Skeletal muscle satellite cell (primary cell): Measurements from ENCODE around the gene MPZL3.
A peak's percentile ranks its signal among the peaks of the same experiment; 100 is the strongest.

Experiments used
- H3K27me3 ChIP-seq: 2 replicates; pipeline ENCODE4 v1.7.0; 2013; ENCODE audit warnings: low read length; ENCODE audit not compliant: control insufficient read depth, insufficient read depth
- H3K36me3 ChIP-seq: 2 replicates; pipeline ENCODE4 v1.7.0; 2013; ENCODE audit warnings: mild to moderate bottlenecking, control low read depth, low read length; ENCODE audit not compliant: insufficient read depth
- H3K4me1 ChIP-seq: 2 replicates; pipeline ENCODE4 v1.7.0; 2013; ENCODE audit warnings: low read length; ENCODE audit not compliant: control insufficient read depth, insufficient read depth
- H3K4me2 ChIP-seq: 2 replicates; pipeline ENCODE4 v1.7.0; 2013; ENCODE audit warnings: mild to moderate bottlenecking, low read length
- H3K4me3 ChIP-seq: 2 replicates; pipeline ENCODE4 v1.7.0; 2013; ENCODE audit warnings: low read length
- H3K9ac ChIP-seq: 2 replicates; pipeline ENCODE4 v1.7.0; 2013; ENCODE audit warnings: mild to moderate bottlenecking, low read depth, low read length, moderate library complexity
- H3K9me3 ChIP-seq: replicated peaks from 2 replicates; pipeline ENCODE4 v1.7.0; 2013; ENCODE audit warnings: mild to moderate bottlenecking, control low read depth, low read length

The MPZL3 gene

GRCh38 chr11:118263695-118264568, 11.8 kb upstream of the MPZL3 start, which contains the start of gene MPZL2:
Gene MPZL2 (minus strand): TSS chr11:118264297. CDS start chr11:118264153, 144 bp downstream.
- Histone ChIP-seq H3K9ac (no peak within 1 kb of the TSS), H3K36me3 (no peaks in the 10 kb centered on the region), H3K9me3 (no peaks in the 10 kb centered on the region), H3K27me3 (peaks cover 82% of the 10 kb centered on the region), H3K4me2 (peak within 1 kb of the TSS; percentile 53), H3K4me3 (no peak within 1 kb of the TSS), H3K4me1 (no peaks in the 10 kb centered on the region)

- Histone ChIP-seq H3K4me3 (no peak overlapping the region), H3K9ac (no peak overlapping the region), H3K27me3 (peaks cover 76% of the 10 kb centered on the region)
Observed at GRCh38 chr11:118263112-118263511, 10.9 kb upstream of the MPZL3 start.

GRCh38 chr11:118260353-118260752, 8.2 kb upstream of the MPZL3 start:
- H3K36me3 ChIP-seq, result no peaks in the 10 kb centered on the region
- H3K4me2 ChIP-seq, result no peak overlapping the region
- H3K27me3 ChIP-seq, result peaks cover 58% of the 10 kb centered on the region
- no peak overlapping the region for H3K4me3 ChIP-seq
- no peak overlapping the region for H3K9ac ChIP-seq
- no peaks in the 10 kb centered on the region for H3K9me3 ChIP-seq
- H3K4me1 ChIP-seq, result no peaks in the 10 kb centered on the region

More at GRCh38 chr11:118263112-118263511, 10.9 kb upstream of the MPZL3 start:
- no peaks in the 10 kb centered on the region for H3K4me1 ChIP-seq
- no peak overlapping the region for H3K4me2 ChIP-seq
- H3K9me3 ChIP-seq, result no peaks in the 10 kb centered on the region
- H3K36me3 ChIP-seq, result no peaks in the 10 kb centered on the region

- Histone ChIP-seq H3K27me3 (peaks cover 52% of the 10 kb centered on the region), H3K4me3 (no peak overlapping the region), H3K4me2 (no peak overlapping the region), H3K9me3 (no peaks in the 10 kb centered on the region), H3K36me3 (no peaks in the 10 kb centered on the region), H3K9ac (no peak overlapping the region), H3K4me1 (no peaks in the 10 kb centered on the region)
Observed at GRCh38 chr11:118259138-118259537, 7.0 kb upstream of the MPZL3 start.

GRCh38 chr11:118258410-118258809, 6.2 kb upstream of the MPZL3 start:
- Histone ChIP-seq H3K9me3 (no peaks in the 10 kb centered on the region), H3K4me2 (no peak overlapping the region), H3K27me3 (peaks cover 45% of the 10 kb centered on the region), H3K4me3 (no peak overlapping the region), H3K9ac (no peak overlapping the region), H3K36me3 (no peaks in the 10 kb centered on the region), H3K4me1 (no peaks in the 10 kb centered on the region)

GRCh38 chr11:118252688-118253087, 523 bp upstream of the MPZL3 start:
- peak overlapping the region; percentile 76 for H3K4me3 ChIP-seq
- H3K27me3 ChIP-seq, result peaks cover 11% of the 10 kb centered on the region
- no peaks in the 10 kb centered on the region for H3K4me1 ChIP-seq
- H3K36me3 ChIP-seq, result no peaks in the 10 kb centered on the region
- H3K9ac ChIP-seq, result no peak overlapping the region
- no peaks in the 10 kb centered on the region for H3K9me3 ChIP-seq
- H3K4me2 ChIP-seq, result peak overlapping the region; percentile 80

GRCh38 chr11:118247041-118247440, 5.1 kb downstream of the MPZL3 start:
- Histone ChIP-seq H3K9ac (no peak overlapping the region), H3K36me3 (no peaks in the 10 kb centered on the region), H3K27me3 (peaks cover 10% of the 10 kb centered on the region), H3K4me3 (no peak overlapping the region), H3K9me3 (no peaks in the 10 kb centered on the region), H3K4me1 (no peaks in the 10 kb centered on the region), H3K4me2 (no peak overlapping the region)

- H3K36me3 ChIP-seq, result no peaks in the 10 kb centered on the region
- H3K27me3 ChIP-seq, result peaks cover 15% of the 10 kb centered on the region
- H3K4me1 ChIP-seq, result no peaks in the 10 kb centered on the region
- H3K4me3 ChIP-seq, result no peak overlapping the region
- no peaks in the 10 kb centered on the region for H3K9me3 ChIP-seq
- H3K4me2 ChIP-seq, result no peak overlapping the region
- H3K9ac ChIP-seq, result no peak overlapping the region
Observed at GRCh38 chr11:118245936-118246562, 6.1 kb downstream of the MPZL3 start.

- H3K9ac ChIP-seq, result no peak overlapping the region
- H3K4me3 ChIP-seq, result no peak overlapping the region
- H3K4me1 ChIP-seq, result no peaks in the 10 kb centered on the region
- H3K9me3 ChIP-seq, result no peaks in the 10 kb centered on the region
- peaks cover 18% of the 10 kb centered on the region for H3K27me3 ChIP-seq
- H3K4me2 ChIP-seq, result no peak overlapping the region
- no peaks in the 10 kb centered on the region for H3K36me3 ChIP-seq
Observed at GRCh38 chr11:118243993-118244762, 8.0 kb downstream of the MPZL3 start.

GRCh38 chr11:118243161-118243560, 9.0 kb downstream of the MPZL3 start:
- no peak overlapping the region for H3K9ac ChIP-seq
- peaks cover 18% of the 10 kb centered on the region for H3K27me3 ChIP-seq
- no peaks in the 10 kb centered on the region for H3K4me1 ChIP-seq
- H3K36me3 ChIP-seq, result no peaks in the 10 kb centered on the region
- no peak overlapping the region for H3K4me2 ChIP-seq
- no peaks in the 10 kb centered on the region for H3K9me3 ChIP-seq
- no peak overlapping the region for H3K4me3 ChIP-seq

- Histone ChIP-seq H3K9me3 (no peaks in the 10 kb centered on the region), H3K36me3 (no peaks in the 10 kb centered on the region), H3K4me2 (no peak overlapping the region), H3K4me1 (no peaks in the 10 kb centered on the region), H3K9ac (no peak overlapping the region), H3K4me3 (no peak overlapping the region), H3K27me3 (peaks cover 21% of the 10 kb centered on the region)
Observed at GRCh38 chr11:118241764-118242098, 10.4 kb downstream of the MPZL3 start.
